MG63 (cell line): ENCODE measurements around the gene KRT3. TPM values are rescaled to one million over a fixed set of nuclear protein-coding genes. Genes with fewer than 3 reads are reported as not detected.

Experiments used
- DNase-seq: peaks from one replicate; pipeline ENCODE4 v3.0.0-alpha.2; 2020
- H3K27me3 ChIP-seq: fragments of 250-450 bp; sonication (Bioruptor Pico); 2 replicates; pipeline ENCODE4 v1.5.1; 2020; ENCODE audit warnings: mild to moderate bottlenecking, moderate library complexity
- H3K36me3 ChIP-seq: fragments of 250-450 bp; sonication (Bioruptor Pico); 2 replicates; pipeline ENCODE4 v1.5.1; 2020; ENCODE audit warnings: mild to moderate bottlenecking, moderate library complexity
- H3K4me3 ChIP-seq: fragments of 250-450 bp; sonication (Bioruptor Pico); 2 replicates; pipeline ENCODE4 v1.5.1; 2020; ENCODE audit warnings: mild to moderate bottlenecking, moderate library complexity
- H3K9me3 ChIP-seq: fragments of 250-450 bp; sonication (Bioruptor Pico); 2 replicates; pipeline ENCODE4 v1.5.1; 2020; ENCODE audit warnings: mild to moderate bottlenecking, moderate library complexity
- total RNA-seq: library from RNA; depleted of rRNA; stranded (reverse); fragments of >200 nt; shearing (Covaris generic); gene quantifications from 2 replicates; pipeline ENCODE4 v1.2.3, GENCODE V29; 2014; ENCODE audit warnings: low replicate concordance

Gene KRT3
- total RNA-seq, 1 experiment from 2014 or later, result not detected

DNA sequence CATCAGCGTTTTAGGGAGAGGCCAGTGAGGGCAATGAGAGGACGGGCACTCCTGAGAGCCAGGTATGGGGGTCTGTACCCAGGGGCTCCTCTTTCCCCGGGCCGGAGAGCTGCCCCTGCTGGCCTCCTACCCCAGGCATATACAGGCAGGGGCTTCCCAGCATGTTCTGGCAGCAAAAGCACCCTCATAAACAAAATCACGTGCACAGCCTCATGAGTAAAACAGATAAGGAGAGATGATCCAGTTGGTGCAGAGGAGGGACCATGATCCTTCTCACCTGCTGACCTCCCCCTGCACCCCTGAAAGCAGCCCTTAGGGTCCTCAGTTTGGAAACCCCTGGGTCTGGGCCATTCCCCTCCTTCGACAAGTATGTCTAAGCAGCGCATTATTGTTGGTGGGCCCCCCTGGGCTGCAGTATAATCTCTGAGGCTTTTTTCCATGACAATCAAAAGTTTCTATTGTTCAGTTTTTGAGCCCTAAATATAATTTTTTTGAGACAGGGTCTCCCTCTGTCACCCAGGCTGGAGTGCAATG is 23.0 kb upstream of the KRT3 start:
- no peak for DNase-seq
- H3K27me3 ChIP-seq, result no peaks in the 10 kb centered on the region
- no peaks in the 10 kb centered on the region for H3K9me3 ChIP-seq
- H3K36me3 ChIP-seq, result no peaks in the 10 kb centered on the region
- H3K4me3 ChIP-seq, result no peak overlapping the region

DNA sequence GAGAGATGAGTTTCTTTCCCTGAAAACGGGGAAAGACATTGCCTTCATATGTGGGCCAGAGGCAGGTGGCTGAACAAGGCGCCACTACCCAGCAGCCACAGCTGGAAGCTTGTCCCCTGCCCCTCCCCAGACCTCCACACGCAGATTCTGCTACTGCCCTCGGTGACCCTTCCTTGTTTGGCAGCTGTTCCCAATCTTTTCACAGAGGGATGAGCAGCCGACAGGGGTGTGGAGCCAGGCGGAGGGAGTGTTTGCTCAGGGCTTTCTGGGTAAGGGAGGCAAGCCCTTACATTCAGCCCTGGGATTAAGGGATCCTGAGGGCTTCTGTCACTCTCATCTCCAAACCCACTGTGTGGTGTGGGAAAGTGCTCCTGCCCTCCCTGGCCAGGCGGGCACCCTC is 22.5 kb upstream of the KRT3 start:
- Histone ChIP-seq H3K9me3 (no peaks in the 10 kb centered on the region), H3K36me3 (no peaks in the 10 kb centered on the region), H3K27me3 (no peaks in the 10 kb centered on the region), H3K4me3 (no peak overlapping the region)
- DNase-seq, result no peak

DNA sequence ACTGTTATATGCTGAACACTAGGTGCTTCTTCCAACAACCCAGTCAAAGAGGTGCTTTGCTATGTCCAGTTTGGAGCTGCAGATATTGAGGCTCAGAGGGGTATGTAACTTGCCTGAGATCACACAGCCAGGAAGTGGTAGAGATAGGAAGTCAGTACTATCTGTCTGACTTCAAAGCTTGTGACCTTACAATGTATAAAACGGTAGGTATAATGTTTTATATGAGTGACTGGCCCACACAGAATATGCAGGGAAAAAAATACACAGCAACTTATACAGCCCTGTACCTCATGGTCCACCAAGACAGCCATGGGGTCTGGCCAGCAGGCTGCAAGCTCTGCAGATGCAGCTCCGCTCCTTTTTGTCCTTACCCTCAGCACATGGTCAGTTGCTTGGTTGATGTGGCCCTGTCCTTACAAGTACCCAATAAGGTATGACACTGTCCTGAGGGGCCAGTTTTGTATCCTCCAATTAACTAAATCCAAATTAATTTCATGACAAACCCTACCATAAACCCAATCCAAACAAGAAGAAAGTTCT is 21.9 kb upstream of the KRT3 start:
- H3K27me3 ChIP-seq, result no peaks in the 10 kb centered on the region
- no peak overlapping the region for H3K4me3 ChIP-seq
- H3K9me3 ChIP-seq, result no peaks in the 10 kb centered on the region
- no peaks in the 10 kb centered on the region for H3K36me3 ChIP-seq
- no peak for DNase-seq

DNA sequence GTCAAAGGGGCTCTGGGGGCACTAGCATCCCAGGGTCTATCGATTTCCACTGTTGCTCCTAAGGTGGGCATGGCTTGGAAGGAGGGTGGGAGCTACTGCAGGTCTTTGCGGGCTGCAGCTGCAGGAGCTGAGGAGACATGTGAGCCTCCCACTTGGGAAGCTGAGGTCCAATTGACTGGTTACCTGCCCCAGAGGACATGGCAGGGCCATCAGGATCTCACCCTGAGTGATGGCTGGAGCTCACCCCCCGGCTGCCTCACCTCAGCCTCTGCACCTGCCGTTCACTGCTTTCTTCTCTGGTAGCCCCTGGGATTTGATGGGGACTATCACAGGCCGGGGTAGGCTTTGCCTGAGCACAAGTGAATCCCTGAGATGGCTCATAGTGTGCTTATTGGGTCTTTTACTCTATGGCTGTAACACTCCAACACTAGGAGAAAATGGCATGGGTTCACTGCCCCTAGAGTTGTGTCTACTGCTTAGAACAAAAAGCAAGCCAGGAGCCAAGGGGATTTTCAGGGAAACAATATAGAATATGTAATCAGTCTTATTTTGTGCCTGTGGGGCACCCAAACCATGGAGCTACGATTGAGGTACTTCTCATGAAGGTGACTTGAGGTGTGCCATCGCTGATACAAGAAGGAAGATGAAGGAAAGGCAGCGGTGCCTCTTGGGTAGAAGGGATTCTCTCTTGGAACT is 21.2 kb upstream of the KRT3 start:
- Histone ChIP-seq H3K9me3 (no peaks in the 10 kb centered on the region), H3K4me3 (no peak overlapping the region), H3K27me3 (no peaks in the 10 kb centered on the region), H3K36me3 (no peaks in the 10 kb centered on the region)
- DNase-seq, result no peak

DNA sequence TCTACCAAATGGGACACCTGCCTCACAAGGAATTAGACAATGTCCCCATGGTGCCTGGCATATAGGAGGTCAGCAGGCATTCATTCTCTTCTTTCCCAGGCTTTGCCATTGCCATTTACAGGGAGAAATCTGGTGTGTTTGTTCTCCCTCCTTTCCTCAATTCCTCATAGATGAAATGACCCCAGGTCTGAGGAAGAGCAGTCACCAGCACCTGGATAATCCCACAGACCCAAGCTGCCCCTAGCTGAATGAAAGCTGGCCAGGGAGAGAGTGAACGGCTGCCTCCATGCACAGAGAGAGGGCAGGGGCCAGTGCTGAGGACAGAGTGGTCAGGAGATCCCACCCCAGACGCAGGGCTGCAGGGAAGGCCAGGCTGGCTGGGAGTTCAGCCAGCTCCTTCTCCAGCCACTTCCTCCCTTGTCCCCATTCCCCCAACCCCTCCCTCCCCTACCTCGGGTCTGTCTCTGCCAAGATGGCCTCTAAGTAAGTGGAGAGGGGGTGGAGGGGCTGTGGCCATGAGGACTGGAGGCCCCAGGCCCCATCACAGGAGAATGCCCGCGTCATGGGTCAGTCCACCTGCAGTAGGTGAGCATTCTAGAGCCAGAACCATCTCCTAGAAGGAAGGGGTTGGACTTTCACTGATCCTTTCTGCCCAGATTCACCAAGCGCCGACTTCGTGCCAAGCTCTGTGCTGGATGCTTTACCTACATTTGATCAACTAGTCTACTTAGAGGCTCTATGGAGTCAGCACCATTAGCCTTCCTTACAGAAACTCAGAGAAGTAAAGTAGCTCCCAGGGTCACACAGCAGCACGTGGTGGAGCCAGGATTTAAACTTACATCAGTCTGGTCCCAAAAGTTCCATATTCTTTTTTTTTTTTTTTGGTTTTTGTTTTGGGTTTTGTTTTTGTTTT is 20.0 kb upstream of the KRT3 start:
- H3K4me3 ChIP-seq, result no peak overlapping the region
- no peaks in the 10 kb centered on the region for H3K27me3 ChIP-seq
- no peak for DNase-seq
- H3K36me3 ChIP-seq, result no peaks in the 10 kb centered on the region
- no peaks in the 10 kb centered on the region for H3K9me3 ChIP-seq

DNA sequence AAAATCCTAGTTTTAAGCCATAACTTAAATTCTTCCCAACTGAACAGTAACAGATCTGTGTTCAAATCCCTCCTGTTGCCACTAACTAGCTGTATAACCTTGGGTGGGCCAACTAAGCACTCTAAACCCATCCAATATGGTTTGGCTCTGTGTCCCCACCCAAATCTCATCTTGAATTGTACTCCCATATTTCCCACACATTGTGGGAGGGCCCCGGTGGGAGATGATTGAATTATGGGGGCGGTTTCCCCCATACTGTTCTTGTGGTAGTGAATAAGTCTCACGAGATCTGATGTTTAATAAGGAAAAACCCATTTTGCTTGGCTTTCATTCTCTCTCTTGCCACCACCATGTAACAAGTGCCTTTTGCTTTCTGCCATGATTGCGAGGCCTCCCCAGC is 19.2 kb upstream of the KRT3 start:
- no peaks in the 10 kb centered on the region for H3K36me3 ChIP-seq
- H3K27me3 ChIP-seq, result no peaks in the 10 kb centered on the region
- no peaks in the 10 kb centered on the region for H3K9me3 ChIP-seq
- no peak for DNase-seq
- no peak overlapping the region for H3K4me3 ChIP-seq

DNA sequence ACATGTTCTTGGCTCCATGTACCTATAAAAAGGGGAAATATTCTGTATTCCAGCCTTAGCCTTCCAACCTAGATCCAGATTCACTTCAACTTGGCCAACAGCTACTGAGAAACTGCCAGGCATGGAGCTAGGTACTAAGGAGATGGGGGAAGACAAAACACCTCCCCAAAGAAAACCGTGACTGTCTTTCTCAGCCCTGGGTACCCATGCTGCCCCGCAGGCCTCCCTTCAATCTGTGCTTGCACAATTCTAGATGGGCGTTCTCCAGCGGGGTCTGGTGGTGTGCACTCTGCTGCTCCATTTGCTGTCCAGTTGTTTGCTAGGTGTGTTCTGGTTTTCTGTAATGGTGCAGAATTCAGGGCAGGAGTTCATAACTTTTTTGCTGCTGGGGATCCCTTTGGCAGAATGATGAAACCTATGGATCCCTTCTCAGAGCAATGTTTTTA is 18.8 kb upstream of the KRT3 start:
- H3K4me3 ChIP-seq, result no peak overlapping the region
- H3K36me3 ChIP-seq, result no peaks in the 10 kb centered on the region
- no peaks in the 10 kb centered on the region for H3K9me3 ChIP-seq
- DNase-seq, result no peak
- no peaks in the 10 kb centered on the region for H3K27me3 ChIP-seq

DNA sequence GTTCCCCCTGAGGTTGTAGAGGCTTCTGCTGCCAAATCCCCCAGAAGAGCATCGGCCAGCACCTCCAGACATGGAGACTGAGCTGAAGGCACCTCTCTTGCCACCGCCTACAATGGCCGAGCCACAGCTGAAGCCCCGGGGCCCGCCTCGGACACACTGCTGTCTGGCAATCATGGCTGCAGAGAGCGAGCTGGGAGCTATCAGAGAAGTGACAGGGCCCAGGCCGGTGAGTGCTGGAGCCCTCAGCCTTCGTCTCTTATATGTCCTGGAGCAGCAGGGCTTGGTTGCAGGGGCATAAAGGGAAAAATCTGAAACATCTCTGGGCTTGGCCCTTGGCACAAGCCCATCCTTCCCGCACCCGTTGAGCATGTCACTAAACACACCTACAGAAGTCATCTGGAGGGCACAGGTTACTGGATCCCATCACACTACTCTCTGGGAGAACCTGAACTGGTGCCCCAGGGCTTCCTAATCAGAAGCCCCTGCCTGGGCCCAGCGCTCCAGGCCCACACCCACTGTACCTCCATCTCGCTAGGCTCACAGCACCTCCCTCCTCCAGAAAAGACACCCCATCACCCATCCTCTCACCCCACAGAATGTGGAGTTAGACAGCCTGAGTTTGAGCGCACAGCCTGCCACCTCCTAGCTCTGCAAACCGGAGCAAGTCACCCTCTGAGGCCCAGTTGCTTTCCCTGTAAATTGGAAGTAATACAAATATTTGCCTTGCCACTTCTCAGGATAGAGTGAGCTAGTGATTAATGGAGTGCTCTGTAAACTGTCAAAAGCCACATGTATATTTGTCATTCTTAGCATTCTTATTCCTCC is 18.2 kb upstream of the KRT3 start, which contains the start of gene KRT4:
Gene KRT4 (minus strand): TSS at position 232 of the 825 bp plus-strand sequence. CDS start 58 bp downstream, at position 174.
- Histone ChIP-seq H3K27me3 (no peaks in the 10 kb centered on the region), H3K4me3 (no peak within 1 kb of the TSS), H3K36me3 (no peaks in the 10 kb centered on the region), H3K9me3 (no peaks in the 10 kb centered on the region)
- DNase-seq, result no peak

DNA sequence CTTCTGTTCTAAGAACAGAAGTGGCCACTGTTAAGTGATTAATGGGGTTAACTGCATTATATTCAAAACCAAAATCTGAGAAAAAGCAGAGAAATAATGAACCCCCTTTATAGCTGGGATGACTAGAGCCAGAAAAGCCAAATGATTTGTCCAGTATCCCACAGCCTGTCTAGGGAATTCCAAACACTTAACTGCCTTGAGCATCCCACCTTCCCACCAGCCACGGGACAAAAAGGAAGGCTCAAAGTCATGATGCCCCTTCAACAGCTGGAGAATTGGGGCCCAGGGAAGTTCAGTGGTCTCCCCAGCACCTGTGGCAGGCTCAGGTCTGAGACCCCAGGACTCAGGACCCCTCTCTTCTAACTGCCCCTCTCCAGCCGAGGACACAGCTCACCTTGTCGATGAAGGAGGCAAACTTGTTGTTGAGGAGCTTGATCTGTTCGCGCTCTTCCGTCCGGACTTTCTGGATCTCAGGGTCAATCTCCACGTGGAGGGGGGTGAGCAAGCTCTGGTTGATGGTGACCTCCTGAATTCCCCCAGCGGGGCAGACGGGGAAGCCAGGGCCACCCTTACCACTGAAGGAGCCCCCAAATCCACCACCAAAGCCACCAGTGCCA is 17.4 kb upstream of the KRT3 start:
- no peaks in the 10 kb centered on the region for H3K9me3 ChIP-seq
- no peaks in the 10 kb centered on the region; the same call in 1 of the 2 replicates for H3K27me3 ChIP-seq
- DNase-seq, result no peak
- no peak overlapping the region for H3K4me3 ChIP-seq
- no peaks in the 10 kb centered on the region for H3K36me3 ChIP-seq

DNA sequence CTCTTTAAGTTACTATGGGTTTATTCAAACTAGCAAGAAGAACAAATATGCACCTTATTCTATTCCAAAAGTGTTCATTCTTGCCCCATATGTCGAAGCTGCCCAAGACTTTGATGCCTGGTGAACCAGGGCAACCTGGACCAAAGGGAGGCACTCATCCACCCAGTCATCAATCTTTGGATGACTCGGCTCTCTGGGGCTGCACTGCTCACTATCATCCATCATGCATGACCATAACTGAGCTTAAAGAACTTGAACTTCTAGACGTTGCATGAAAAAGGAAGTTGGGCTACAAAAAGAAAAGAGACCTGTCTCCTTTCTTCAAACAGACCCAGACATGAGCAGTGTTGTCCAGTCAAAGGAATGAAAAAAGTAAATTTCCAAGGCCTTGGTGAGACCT is 16.8 kb upstream of the KRT3 start:
- DNase-seq, result no peak
- no peaks in the 10 kb centered on the region; the same call in 1 of the 2 replicates for H3K27me3 ChIP-seq
- no peaks in the 10 kb centered on the region for H3K36me3 ChIP-seq
- no peak overlapping the region for H3K4me3 ChIP-seq
- H3K9me3 ChIP-seq, result no peaks in the 10 kb centered on the region

DNA sequence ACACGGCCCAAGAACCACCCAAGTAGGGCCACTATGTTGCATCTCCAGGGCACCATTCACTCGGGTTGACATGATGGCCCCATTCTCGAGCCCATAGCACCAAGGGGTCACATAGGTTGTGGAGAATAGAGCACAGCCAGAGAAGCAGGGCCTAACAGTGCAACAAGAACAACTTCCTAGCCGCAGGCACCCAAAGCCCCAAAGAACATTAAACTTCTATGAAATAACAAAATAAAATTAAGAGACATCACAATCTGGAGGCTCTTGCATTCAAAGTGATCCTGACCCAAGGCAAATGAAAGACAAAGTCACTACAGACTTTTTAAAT is 16.1 kb upstream of the KRT3 start:
- no peaks in the 10 kb centered on the region for H3K36me3 ChIP-seq
- H3K4me3 ChIP-seq, result no peak overlapping the region
- no peaks in the 10 kb centered on the region for H3K9me3 ChIP-seq
- H3K27me3 ChIP-seq, result no peaks in the 10 kb centered on the region; the same call in 1 of the 2 replicates
- DNase-seq, result no peak

DNA sequence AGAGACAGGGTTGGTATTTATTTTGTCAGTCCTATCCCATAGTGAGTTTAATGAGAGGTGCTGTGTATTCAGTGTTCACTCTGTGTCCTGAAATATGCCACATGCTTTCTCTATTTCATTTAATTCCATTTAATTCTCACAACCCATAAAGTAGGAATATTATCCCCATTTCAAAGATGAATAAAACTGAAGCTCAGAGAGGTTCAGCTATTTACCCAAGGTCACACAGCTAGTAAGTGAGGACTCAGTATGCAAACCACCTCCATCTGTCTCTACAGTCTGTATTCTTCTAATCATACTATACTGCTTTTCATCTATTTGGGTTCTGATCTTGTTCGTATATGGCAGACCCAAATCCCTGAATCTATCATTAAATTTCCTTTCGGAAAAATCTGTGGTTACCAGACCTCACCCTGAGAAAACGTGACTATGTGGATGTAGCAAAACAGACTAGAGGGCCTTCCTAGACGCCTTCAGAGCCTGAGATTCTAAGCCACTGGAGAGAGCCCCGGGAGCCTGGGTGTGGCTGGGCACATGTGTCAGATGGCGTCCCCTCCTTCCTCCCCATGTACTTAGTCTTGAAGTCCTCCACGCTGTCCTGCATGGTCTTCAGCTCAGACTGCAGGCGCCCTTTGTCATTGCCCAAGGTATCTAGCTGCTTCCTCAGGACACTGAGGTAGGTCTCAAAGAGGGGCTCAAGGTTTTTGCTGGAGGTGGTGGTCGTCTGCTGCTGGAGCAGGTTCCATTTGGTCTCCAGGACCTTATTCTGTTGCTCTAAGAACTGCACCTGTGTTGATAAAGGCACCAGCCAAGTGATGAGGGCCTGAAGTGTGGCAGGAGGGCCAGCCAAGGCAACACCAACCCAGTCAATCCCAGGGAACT is 15.5 kb upstream of the KRT3 start:
- H3K27me3 ChIP-seq, result no peaks in the 10 kb centered on the region; the same call in 1 of the 2 replicates
- H3K4me3 ChIP-seq, result no peak overlapping the region
- DNase-seq, result no peak
- no peaks in the 10 kb centered on the region for H3K9me3 ChIP-seq
- H3K36me3 ChIP-seq, result no peaks in the 10 kb centered on the region

DNA sequence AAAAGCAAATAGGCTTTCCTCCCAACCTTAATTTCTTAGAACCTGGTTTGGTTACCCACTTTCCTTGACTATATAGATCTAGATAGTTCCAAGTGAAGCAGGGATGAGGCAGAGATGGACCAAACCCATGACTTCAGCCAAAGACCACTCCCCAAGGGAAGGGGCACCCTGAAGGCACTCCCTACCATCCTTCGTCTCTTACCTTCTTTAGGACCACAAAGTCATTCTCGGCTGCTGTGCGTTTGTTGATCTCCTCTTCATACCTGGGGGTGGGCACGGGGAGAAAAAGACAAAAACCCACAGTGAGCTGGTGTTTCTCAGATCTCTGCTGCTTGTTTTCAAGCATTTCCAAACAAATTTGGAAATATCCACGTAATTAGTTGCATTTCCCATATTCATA is 14.6 kb upstream of the KRT3 start:
- no peaks in the 10 kb centered on the region for H3K36me3 ChIP-seq
- no peak overlapping the region for H3K4me3 ChIP-seq
- DNase-seq, result no peak
- H3K9me3 ChIP-seq, result no peaks in the 10 kb centered on the region
- no peaks in the 10 kb centered on the region; the same call in 1 of the 2 replicates for H3K27me3 ChIP-seq

DNA sequence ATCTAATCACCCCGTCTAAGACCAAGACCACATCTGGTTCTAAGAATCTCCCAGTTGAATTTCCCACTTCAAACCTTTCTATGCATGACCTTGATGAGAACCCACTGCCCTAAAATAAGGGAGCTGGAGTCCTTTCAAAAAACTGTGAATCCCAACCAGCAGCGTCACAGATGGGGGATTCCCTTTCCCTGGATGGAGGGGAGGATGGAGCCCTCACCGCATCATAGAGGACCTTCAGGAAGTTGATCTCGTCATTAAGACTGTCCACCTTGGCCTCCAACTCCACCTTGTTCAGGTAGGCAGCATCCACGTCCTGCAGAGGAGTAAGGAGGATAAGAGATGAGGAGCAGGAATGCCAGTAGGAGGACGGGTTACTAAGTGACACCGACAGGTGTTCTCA is 13.2 kb upstream of the KRT3 start:
- DNase-seq, result no peak
- no peaks in the 10 kb centered on the region for H3K36me3 ChIP-seq
- no peak overlapping the region for H3K4me3 ChIP-seq
- H3K27me3 ChIP-seq, result no peaks in the 10 kb centered on the region; the same call in 1 of the 2 replicates
- no peaks in the 10 kb centered on the region for H3K9me3 ChIP-seq

DNA sequence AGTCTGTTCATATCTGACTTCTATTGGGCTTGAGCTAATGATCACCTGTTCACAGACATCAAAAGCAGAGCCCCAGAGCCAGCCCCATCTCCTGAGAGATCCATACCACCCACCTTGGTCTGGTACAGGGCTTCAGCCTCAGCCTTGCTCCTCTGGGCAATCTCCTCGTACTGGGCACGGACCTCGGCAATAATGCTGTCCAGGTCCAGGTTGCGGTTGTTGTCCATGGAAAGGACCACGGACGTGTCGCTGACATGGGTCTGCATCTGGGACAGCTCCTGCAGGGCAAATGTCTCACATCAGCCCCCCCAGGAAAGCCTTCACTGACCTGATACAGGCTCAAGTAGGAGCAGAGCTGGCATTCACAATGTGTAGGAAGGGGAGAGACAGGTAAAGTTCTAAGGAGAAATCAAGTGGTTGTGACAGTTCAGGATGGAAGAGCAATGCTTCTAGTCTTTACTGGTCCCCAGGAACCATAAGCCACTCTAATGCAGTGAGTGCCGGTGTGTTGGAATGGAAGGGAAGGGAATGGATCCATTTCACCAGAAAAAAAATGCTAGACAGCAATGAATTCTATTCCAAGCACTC is 12.8 kb upstream of the KRT3 start:
- no peaks in the 10 kb centered on the region for H3K36me3 ChIP-seq
- no peak overlapping the region for H3K4me3 ChIP-seq
- no peaks in the 10 kb centered on the region for H3K9me3 ChIP-seq
- no peak for DNase-seq
- no peaks in the 10 kb centered on the region; the same call in 1 of the 2 replicates for H3K27me3 ChIP-seq
